NCI-H1694 treated with DMSO at 0.1 percent for 48 hours (cell line): Measurements from ENCODE around the gene ATE1.

Experiments used
- DNase-seq: peaks from one replicate; lab custom pipeline; 2025; lab: John Stamatoyannopoulos, UW

Gene ATE1

GRCh38 chr10:121695731-121696464, 231.9 kb downstream of the ATE1 start:
- DNase-seq, result no peak

GRCh38 chr10:121694966-121695643, 232.7 kb downstream of the ATE1 start:
- no peak for DNase-seq

GRCh38 chr10:121694327-121694965, 233.4 kb downstream of the ATE1 start:
- DNase-seq, result no peak

GRCh38 chr10:121692626-121693025, 235.2 kb downstream of the ATE1 start:
- DNase-seq, result no peak

- no peak for DNase-seq
Measured at GRCh38 chr10:121690970-121691369, 236.9 kb downstream of the ATE1 start.
